SK-N-SH treated with all-trans-retinoic acid at 6 μM for 48 hours (cell line): Measurements from ENCODE around the gene MIA3.

Source experiments
- ARNTL ChIP-seq: fragments of 450-650 bp; formaldehyde crosslinking; IDR thresholded peaks from 2 replicates; pipeline ENCODE4 v1.5.0; 2020; ENCODE audit warnings: low read depth, mild to moderate bottlenecking, moderate library complexity, borderline replicate concordance
- BACH2 ChIP-seq: fragments of 250-450 bp; sonication (Bioruptor Pico); IDR thresholded peaks from 2 replicates; pipeline ENCODE4 v1.9.0; 2021; ENCODE audit warnings: mild to moderate bottlenecking, borderline replicate concordance
- CSRNP3 ChIP-seq: fragments of 250-450 bp; sonication (Bioruptor Pico); IDR thresholded peaks from 2 replicates; pipeline ENCODE4 v1.5.1; 2021; ENCODE audit warnings: mild to moderate bottlenecking, moderate library complexity
- PATZ1 ChIP-seq: fragments of 250-450 bp; sonication (Bioruptor Pico); IDR thresholded peaks from 2 replicates; pipeline ENCODE4 v1.8.0; 2020; ENCODE audit warnings: mild to moderate bottlenecking, moderate library complexity, borderline replicate concordance
- ZNF70 ChIP-seq: fragments of 450-650 bp; formaldehyde crosslinking; IDR thresholded peaks from 2 replicates; pipeline ENCODE4 v1.5.0; 2020; ENCODE audit warnings: mild to moderate bottlenecking, moderate library complexity
- TF ChIP-seq, protein P1 (sequence below): fragments of 250-450 bp; sonication (Bioruptor Pico); IDR thresholded peaks from 2 replicates; pipeline ENCODE4 v1.8.0; 2021; ENCODE audit warnings: low read depth, mild to moderate bottlenecking, moderate library complexity, borderline replicate concordance

- no peak for TF ChIP-seq ZNF70 (CRISPR knock-in tag)
- no peak for TF ChIP-seq BACH2 (CRISPR knock-in tag)
- TF ChIP-seq, protein P1, sequence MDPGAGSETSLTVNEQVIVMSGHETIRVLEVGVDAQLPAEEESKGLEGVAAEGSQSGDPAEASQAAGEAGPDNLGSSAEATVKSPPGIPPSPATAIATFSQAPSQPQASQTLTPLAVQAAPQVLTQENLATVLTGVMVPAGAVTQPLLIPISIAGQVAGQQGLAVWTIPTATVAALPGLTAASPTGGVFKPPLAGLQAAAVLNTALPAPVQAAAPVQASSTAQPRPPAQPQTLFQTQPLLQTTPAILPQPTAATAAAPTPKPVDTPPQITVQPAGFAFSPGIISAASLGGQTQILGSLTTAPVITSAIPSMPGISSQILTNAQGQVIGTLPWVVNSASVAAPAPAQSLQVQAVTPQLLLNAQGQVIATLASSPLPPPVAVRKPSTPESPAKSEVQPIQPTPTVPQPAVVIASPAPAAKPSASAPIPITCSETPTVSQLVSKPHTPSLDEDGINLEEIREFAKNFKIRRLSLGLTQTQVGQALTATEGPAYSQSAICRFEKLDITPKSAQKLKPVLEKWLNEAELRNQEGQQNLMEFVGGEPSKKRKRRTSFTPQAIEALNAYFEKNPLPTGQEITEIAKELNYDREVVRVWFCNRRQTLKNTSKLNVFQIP (CRISPR knock-in tag) = no peak
- no peak for TF ChIP-seq PATZ1 (CRISPR knock-in tag)
- TF ChIP-seq CSRNP3 = no peak
- no peak for TF ChIP-seq ARNTL (CRISPR knock-in tag)
Measured at GRCh38 chr1:222596696-222597095, 21.2 kb upstream of the MIA3 start.
